GM19463 (cell line): ENCODE data around the gene PFDN5.

Experiments
- ATAC-seq: cut with Tn5 transposase; IDR thresholded peaks from one replicate; pipeline ENCODE4 v1.9.1; 2021; ENCODE audit warnings: mild to moderate bottlenecking, moderate library complexity; ENCODE audit not compliant: unreplicated experiment

Gene PFDN5

DNA sequence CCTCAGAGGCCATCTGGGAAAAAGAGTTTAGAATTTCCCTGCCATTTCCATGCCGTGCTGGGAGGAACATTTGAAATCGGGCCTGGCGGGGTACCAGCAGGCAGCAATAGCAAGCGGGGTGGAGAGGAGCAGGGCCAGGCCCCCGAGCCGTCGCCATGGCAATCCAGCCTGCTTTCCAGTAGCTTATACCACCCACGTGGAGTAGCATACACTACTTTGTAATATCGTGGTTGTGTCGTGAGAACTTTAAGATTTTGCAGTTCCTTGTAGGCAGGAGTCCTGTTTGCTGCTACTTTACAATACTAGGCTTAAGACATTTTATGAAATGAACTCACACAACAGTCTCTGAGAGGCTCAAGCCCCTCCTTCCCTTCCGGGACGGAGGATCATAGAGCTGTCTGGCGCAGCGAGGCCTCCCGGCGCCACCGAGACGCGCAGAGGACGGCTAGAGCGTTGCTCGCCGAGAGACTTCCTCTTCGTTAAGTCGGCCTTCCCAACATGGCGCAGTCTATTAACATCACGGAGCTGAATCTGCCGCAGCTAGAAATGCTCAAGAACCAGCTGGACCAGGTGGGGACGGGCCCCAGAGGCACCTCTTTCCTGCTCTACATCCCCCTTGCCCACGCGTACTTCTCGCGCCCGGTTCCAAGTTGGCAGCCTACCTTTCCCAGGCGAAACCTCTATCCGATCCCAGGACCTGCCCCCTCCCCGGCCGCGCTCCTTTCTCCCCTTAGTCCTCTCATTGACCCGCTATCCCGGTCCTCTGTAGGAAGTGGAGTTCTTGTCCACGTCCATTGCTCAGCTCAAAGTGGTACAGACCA, at the start of gene PFDN5:
Gene PFDN5 (plus strand): TSS at position 473 of the 821 bp plus-strand sequence. CDS start 26 bp downstream, at position 499.
- ATAC-seq, result peak; percentile 87

DNA sequence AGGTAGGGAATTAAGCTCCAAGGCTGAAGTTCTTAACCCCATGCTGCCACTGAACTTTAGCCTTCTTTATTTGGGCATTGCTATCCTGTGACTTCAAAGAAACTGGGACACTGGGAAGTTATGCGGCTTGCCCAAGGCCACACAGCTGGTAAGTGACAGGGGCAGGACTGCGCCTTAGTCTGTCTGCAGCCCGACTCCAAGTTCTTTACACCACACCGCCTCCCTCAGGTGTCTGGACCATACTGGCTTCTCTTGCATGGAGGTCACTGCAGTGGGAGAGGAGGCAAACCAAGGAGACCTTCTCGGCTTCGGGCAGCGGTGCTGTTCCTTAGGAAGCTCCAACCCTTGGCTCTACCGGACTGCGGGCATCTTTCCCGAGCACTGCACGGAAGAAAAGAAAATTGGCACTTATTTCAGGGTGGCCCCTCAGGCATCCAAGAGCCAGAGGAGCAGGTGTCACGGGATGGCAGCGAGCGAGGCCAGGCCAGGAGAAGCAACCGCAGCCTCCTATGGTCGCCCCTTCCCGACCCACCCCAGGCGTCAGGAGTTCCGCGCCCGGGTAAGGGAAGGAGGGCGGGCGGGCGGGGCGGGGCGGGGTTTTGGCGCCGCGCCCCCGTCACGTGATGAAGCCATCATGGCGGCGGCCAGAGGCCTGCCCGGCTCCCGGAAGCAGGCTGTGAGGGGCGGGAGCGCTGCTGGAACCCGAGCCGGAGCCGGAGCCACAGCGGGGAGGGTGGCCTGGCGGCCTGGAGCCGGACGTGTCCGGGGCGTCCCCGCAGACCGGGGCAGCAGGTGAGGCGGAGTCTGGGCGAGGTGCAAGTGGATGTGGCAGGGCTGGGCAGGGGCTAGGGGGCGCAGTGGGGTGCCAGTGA, 43.6 kb upstream of the PFDN5 start:
- ATAC-seq, result peak; percentile 81

DNA sequence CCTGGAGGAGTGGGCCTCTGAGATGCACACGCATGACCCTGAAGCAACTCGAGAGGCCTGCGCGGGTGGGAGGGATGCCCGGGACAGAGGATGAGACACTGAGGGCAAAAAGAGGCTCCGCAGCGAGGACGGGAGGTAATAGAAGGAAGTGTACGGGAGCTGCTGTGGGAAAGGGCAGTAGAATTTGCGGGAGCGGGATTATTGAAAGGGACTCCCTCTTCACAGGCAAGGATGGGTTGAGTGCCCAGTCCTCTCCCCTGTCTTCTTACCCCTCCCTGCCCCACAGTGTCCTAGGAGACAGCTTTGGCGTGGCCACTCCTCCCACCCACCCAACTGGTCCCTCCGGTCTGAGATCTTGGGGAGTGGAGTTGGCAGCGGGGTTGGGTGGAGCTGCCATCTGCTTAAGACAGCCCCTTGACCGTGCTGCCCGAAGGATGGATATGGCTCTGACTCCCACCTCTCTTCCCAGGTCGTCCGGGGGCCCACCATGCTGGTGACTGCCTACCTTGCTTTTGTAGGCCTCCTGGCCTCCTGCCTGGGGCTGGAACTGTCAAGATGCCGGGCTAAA, 42.9 kb upstream of the PFDN5 start:
- ATAC-seq, result no peak

DNA sequence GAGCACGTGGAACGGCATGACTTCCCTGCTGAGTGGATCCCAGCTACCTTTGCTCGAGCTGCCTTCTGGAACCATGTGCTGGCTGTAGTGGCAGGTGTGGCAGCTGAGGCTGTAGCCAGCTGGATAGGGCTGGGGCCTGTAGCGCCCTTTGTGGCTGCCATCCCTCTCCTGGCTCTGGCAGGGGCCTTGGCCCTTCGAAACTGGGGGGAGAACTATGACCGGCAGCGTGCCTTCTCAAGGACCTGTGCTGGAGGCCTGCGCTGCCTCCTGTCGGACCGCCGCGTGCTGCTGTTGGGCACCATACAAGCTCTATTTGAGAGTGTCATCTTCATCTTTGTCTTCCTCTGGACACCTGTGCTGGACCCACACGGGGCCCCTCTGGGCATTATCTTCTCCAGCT, 42.0 kb upstream of the PFDN5 start:
- no peak for ATAC-seq

- no peak for ATAC-seq
These were observed 40.4 kb upstream of the PFDN5 start for GRCh38 chr12:53254816-53255545.

- no peak for ATAC-seq
These were observed 39.3 kb upstream of the PFDN5 start for GRCh38 chr12:53255996-53256395.

DNA sequence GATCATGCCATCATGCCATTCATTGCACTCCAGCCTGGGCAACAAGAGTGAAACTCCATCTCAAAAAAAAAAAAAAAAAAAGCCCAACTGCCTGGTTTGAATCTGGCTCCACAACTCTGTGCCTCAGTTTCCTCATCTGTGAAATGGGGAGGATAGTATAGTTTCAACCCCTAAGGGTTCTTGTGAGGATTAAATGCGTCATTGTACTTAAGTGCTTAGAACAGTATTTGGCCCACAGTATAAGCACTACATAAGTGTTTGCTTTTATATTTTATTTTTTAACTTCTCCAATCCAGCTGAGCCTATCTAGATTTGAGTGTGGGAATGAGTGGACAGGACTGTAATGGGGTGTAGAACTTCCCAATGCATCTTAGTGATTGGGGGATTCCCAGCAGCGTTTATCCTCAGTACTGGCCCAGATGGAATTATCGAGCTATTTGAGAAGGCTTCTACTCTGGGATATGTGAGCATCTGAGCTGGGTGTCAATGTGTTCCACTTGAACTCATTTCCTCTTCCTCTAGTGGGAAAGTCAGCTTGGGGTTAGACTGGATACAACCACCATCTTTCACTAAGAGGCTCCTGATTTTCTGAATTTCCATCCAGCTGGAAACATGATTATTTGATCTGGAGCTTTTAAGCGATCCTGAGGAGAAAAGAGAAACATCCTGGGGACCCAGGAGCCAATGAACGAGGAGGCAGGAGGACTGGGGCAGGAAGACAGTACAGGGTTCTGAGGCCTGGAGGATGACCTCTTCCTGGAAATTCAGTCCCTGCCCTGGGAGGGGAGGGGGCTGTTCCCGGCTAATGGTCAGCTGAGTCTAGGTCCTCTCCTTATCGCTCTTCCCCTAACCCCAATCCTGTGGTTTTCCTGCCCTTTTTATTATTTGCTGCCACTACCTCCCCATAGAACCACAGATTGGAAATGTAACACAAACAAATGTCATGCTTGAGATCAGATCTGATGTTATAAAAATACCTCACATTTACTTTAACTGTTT, 36.5 kb upstream of the PFDN5 start:
- ATAC-seq, result no peak

DNA sequence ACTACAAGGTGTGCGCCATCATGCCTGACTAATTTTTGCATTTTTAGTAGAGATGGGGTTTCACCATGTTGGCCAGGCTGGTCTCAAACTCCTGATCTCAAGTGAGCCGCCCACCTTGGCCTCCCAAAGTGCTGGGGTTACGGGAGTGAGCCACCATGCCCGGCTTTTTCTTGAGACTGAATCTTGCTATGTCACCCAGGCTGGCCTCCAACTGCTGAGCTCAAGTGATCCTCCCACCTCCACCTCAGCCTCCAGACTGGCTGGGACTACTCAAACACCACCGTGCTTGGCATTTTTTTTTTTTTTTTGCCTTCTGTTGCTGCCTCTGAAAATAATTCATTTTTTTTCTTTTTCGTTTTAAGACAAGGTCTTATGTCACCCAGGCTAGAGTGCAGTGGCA, 35.5 kb upstream of the PFDN5 start:
- no peak for ATAC-seq

GRCh38 chr12:53265783-53266182, 29.6 kb upstream of the PFDN5 start:
- ATAC-seq, result no peak

GRCh38 chr12:53267306-53267998, 27.9 kb upstream of the PFDN5 start:
- ATAC-seq, result no peak

- ATAC-seq, result peak; percentile 83
These were observed 27.2 kb upstream of the PFDN5 start, which contains the start of gene ESPL1 for GRCh38 chr12:53267999-53268629. TSS of gene ESPL1 (plus strand) at chr12:53268299. CDS start at chr12:53268767, 468 bp downstream.

DNA sequence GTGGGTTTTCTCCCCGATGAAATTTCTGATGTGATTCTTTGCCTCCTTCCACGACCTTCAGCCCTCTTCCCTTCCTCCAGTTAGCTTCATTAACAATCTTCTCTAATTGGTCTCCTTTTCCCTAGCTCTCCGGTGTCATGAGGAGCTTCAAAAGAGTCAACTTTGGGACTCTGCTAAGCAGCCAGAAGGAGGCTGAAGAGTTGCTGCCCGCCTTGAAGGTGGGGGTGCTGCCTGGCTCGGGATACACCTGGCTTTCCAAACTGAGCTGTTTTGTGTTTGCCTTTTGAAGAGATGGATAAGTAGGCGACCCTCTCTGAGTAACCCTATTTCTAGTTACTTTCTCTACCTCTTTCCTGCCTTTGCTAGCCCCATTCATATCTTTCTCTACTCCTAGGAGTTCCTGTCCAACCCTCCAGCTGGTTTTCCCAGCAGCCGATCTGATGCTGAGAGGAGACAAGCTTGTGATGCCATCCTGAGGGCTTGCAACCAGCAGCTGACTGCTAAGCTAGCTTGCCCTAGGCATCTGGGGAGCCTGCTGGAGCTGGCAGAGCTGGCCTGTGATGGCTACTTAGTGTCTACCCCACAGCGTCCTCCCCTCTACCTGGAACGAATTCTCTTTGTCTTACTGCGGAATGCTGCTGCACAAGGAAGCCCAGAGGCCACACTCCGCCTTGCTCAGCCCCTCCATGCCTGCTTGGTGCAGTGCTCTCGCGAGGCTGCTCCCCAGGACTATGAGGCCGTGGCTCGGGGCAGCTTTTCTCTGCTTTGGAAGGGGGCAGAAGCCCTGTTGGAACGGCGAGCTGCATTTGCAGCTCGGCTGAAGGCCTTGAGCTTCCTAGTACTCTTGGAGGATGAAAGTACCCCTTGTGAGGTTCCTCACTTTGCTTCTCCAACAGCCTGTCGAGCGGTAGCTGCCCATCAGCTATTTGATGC, 26.4 kb upstream of the PFDN5 start:
- ATAC-seq, result no peak

DNA sequence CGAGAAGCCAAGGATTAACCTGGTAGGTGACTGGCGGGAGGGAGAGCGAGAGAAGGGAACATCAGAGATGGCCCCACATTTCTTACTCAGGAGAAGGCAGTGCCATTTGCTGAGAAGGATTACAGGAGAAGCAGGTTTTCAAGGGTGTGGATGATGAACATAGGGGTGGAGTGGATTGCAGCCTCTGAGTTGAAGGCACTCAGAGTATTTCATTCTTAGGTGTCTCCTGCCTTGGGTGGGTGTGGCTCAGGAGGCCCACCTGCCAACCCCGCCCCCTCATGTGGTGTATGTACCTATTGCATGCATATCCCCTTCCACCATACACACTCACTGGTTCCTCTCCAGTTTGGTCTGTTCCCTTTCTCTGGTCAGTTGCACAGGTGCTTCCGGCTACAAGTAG, 20.9 kb upstream of the PFDN5 start:
- no peak for ATAC-seq

DNA sequence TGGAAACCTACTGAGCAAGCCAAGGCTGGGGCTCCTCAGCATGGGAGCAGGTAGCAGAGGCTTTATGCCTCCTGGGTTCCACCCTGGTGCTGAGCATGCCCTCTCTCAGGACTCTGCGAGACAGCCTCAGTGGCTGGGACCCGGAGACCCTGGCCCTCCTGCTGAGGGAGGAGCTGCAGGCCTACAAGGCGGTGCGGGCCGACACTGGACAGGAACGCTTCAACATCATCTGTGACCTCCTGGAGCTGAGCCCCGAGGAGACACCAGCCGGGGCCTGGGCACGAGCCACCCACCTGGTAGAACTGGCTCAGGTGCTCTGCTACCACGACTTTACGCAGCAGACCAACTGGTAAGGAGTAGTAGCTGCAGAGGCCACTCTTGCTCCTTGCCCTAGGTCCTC, 18.8 kb upstream of the PFDN5 start:
- no peak for ATAC-seq

- no peak for ATAC-seq
These were observed 17.4 kb upstream of the PFDN5 start for GRCh38 chr12:53277981-53278380.

GRCh38 chr12:53279283-53279869, 16.0 kb upstream of the PFDN5 start:
- no peak for ATAC-seq

DNA sequence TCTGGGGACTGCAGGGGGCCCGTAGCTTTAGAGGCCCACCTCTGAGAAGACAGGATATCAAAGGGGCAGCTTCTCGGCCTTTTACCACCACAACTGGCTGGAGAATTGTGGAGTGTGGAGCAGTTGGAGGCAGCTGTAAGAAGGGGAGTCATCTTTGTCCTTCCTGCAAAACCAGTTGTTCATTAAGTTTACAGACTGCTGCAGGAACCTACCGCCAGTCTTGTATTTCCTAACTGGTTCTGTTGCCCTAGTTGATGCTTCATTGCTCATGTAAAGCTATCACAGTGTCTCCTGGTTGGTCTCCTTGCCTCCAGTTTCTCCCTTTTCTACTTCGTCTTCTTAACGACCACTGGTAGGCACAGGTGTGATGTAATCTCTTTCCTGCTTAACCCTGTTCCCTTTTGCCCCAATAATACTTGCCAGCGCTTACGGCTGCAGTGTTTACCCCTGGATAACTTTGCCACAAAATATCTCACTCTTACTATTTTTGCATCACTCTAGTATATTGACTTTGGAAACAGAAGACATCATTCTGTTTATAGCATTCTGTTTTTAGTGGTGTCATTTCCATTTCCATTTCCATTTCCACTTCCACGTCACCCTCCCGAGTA, 15.3 kb upstream of the PFDN5 start:
- ATAC-seq, result no peak
